Fibroblast of mammary gland (primary cell): ENCODE data around the gene SMAD1.
A peak's percentile ranks its signal among the peaks of the same experiment; 100 is the strongest.

Experiments used
- DNase-seq: peaks from one replicate; pipeline ENCODE4 v3.0.0-alpha.2; 2010; ENCODE audit warnings: low read depth
- H3K4me3 ChIP-seq: 2 replicates; pipeline ENCODE4 v1.5.1; 2011; ENCODE audit warnings: low read depth, mild to moderate bottlenecking, low read length, moderate library complexity; ENCODE audit not compliant: control insufficient read depth
- TF ChIP-seq, protein P1 (sequence below): conservative IDR thresholded peaks from 2 replicates; pipeline ENCODE4 v1.5.1; 2011; ENCODE audit warnings: low read depth, low read length, inconsistent platforms; ENCODE audit not compliant: control insufficient read depth, insufficient read depth

SMAD1 gene

DNA sequence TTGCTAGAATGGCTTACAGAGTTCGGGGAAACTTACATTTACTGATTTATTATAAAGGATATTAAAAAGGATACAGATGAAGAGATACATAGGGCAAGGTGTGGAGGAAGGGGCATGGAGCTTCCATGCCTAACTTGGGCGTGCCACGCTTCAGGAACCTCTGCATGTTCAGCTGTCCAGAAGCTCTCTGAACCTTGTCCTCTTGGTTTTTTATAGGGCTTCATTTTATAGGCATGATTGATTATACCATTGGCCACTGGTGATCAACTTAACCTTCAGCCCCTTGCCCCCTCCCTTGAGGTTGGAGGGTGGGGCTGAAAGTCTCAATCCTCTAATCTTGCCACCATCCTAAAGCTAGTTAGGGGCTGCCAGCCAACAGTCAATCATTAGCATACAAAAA is 10.7 kb downstream of the SMAD1 start:
- no peak for DNase-seq
- H3K4me3 ChIP-seq, result no peak overlapping the region
- TF ChIP-seq, protein P1, sequence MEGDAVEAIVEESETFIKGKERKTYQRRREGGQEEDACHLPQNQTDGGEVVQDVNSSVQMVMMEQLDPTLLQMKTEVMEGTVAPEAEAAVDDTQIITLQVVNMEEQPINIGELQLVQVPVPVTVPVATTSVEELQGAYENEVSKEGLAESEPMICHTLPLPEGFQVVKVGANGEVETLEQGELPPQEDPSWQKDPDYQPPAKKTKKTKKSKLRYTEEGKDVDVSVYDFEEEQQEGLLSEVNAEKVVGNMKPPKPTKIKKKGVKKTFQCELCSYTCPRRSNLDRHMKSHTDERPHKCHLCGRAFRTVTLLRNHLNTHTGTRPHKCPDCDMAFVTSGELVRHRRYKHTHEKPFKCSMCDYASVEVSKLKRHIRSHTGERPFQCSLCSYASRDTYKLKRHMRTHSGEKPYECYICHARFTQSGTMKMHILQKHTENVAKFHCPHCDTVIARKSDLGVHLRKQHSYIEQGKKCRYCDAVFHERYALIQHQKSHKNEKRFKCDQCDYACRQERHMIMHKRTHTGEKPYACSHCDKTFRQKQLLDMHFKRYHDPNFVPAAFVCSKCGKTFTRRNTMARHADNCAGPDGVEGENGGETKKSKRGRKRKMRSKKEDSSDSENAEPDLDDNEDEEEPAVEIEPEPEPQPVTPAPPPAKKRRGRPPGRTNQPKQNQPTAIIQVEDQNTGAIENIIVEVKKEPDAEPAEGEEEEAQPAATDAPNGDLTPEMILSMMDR, result no peak

DNA sequence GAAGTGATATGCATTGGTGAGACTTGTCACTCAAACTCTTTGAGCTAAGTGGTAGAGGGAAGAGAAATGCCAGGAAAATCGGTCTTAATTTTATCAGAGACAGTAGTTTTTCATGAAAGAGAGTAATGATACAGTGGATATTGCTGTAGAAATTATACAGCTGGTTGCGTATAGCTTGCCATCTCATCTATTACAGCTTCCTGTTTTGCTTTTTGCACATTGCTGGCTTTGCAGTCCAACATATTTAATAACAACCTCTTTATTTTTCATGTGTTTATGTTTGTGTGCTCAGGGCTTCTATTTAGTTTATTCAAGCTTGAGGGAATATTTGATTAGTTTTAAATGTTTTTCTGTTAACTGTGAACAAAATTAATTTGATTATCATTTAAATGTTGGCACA is 11.5 kb downstream of the SMAD1 start:
- TF ChIP-seq, protein P1, result no peak
- no peak for DNase-seq
- no peak overlapping the region for H3K4me3 ChIP-seq

DNA sequence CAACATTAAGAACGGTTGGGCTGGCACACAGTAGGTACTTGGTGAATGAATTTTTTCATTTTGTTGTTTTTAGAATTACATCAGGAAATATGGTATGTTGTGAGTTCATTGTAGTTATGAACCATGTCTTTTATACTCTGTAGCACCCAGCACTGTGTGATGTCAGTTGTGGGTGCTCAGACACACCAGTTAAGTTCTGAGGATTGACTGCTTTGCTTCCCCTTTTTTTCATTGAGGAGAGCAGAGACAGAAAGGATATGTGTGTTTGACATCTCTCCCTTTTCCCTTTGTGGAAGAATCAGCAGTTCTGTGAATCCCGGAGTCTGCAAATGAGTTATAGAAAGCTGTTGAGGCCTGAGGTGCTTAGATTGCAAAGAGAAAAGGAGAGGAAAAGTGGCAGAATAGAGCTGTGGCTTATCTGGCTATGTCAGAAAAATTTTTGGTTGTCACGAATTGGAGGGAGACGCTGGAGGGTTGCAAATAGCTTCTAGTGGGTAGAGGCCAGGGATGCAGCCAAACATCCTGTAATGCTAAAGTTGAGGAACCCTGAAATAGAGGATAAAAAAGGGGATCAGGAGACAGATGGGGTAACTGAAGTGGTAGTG is 13.1 kb downstream of the SMAD1 start:
- DNase-seq, result no peak
- H3K4me3 ChIP-seq, result no peak overlapping the region
- TF ChIP-seq, protein P1, result no peak

DNA sequence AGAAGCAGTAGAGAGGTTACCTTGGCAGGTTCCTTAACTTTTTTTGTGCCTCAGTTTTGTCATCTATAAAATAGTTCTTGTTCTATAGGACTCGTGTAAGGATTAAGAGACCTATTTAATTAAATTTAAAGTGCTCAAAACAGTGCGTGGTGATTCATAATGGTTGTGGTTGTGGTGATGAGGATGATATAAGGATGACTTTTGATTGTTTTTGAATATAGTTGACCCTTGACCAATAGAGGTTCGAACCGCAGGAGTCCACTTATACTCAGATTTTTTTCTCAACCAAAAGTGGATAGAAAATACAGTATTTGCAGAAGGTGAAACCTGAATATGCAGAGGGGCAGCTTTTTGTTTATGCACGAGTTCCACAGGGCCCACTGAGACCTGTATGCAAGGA is 14.6 kb downstream of the SMAD1 start:
- TF ChIP-seq, protein P1, result no peak
- no peak overlapping the region for H3K4me3 ChIP-seq
- DNase-seq, result peak; percentile 48

DNA sequence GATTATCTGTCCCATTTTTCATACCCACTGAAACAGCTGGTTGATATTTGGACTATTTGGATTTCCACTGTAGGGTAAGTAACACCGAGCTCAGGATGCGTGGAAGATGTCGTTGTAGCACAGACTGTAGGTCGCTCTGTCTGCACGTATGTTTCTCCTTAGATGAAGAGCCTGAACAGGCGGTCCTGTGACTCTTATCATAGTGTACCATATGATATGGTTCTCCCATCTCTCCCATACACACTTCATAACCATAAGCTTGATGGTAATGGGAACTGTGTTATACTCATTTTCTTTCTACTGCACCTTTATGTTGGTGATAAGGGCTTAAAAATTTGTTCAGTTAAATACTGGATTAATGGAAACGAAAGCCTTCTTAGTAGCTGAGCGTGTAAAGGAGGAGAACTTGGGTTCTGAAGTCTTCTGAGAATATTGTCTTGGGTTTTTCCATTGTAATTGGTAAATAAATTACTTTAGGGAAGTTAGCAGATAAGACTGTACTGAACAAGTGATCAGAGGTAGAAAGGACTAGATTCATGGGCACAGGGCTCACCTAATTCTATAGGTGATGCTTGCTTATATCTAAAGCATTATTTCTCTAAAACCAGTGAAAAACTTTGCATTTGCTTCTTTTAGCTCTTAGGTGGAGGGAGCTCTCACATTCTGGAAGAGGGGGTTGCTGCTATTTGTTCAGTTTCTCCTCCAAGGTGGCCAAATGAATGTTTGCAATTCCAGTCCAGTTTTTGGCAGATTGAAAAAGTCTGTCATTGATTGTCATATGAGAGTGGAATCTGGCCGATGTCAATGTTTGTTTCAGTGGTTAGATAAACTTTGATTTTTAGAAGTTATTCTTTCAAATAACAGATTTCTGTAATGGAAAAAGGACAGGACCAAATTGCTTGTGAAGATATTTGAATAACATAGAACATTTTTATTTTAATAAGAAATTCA is 15.8 kb downstream of the SMAD1 start:
- DNase-seq, result no peak
- H3K4me3 ChIP-seq, result no peak overlapping the region
- TF ChIP-seq, protein P1, result no peak

DNA sequence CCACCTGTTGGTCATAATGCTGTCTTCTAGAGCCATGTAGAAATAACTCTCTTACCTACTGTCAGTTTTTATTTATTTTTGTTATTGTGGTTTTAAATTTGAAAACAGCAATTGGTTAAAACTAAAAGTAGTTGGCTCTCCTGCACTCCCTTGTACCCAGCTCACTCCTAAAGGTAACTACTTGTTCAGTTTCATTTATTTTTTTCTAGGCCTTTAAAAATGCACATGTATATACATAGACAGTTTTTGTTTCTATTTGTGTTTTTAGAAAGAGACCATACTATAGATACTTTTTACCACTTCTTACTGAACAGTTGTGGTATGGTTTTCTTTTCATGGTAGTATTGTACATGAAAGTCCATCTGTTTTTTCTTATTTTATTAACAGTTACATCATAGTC is 16.8 kb downstream of the SMAD1 start:
- H3K4me3 ChIP-seq, result no peak overlapping the region
- TF ChIP-seq, protein P1, result no peak
- DNase-seq, result no peak
